ENCODE measurements around the gene HIRA.

DNA sequence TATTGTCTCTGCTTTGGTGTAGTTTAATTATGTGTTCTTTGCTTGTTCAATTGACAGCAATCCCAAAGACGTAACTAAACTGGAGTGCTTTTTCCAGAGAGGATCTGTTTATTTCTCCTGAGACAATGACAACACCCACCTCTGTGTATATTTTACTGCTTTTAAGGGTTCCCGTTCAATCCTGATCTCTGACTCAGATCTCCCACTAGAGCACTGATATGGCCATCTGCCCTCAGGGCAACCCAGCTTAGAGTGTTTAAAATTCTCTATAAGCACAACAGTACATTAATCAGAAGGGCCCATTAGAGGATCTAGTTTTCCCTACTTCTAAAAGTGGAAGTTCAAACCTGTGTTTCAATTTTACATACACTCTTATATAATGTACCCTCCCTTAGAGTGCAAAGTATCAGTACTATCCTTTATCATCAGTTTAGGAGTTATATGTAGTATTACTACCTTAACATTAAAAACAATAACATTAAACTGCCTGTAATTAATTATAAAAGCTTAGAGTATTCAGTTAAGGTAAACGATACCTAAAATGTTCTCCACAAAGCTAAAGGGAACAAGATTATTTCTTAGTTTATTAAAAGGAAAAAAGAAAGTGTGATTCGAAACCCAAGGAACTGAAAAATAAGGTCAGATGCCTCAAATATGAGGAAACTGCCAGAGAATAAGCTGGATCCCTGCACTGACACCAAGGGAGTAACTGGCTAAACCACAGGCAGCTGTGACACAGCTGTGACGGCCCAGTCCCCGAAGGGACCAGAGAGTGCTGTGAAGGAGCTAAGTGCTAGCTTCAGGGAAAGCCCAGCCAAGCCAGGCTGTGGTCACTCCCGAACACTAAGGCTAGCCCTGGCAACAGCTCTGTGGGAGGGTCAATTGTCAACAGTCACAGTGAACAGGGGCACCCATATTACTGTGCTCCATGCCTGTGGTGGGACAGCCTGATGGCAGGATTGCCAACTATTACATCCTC is 32.2 kb upstream of the HIRA start:
- TF ChIP-seq SMC3 (IDR thresholded peaks at IDR 0.05) = no peak
- TF ChIP-seq BHLHE40 (IDR thresholded peaks at IDR 0.05; ENCODE audit: low read depth, low read length) = no peak
- no peak for TF ChIP-seq EP300 (IDR thresholded peaks at IDR 0.05)

All from A549 (cell line).